ENCODE results near the gene PSME3IP1. TPM values are rescaled to one million over a fixed set of nuclear protein-coding genes. Genes with fewer than 3 reads are reported as not detected.

Gene PSME3IP1
- total and polyA plus RNA-seq, 9 of the 15 experiments (the other 6 are each of a cell fraction or from before 2014, with no cell fraction given), result 63.8 to 187 (median 142) TPM

DNA sequence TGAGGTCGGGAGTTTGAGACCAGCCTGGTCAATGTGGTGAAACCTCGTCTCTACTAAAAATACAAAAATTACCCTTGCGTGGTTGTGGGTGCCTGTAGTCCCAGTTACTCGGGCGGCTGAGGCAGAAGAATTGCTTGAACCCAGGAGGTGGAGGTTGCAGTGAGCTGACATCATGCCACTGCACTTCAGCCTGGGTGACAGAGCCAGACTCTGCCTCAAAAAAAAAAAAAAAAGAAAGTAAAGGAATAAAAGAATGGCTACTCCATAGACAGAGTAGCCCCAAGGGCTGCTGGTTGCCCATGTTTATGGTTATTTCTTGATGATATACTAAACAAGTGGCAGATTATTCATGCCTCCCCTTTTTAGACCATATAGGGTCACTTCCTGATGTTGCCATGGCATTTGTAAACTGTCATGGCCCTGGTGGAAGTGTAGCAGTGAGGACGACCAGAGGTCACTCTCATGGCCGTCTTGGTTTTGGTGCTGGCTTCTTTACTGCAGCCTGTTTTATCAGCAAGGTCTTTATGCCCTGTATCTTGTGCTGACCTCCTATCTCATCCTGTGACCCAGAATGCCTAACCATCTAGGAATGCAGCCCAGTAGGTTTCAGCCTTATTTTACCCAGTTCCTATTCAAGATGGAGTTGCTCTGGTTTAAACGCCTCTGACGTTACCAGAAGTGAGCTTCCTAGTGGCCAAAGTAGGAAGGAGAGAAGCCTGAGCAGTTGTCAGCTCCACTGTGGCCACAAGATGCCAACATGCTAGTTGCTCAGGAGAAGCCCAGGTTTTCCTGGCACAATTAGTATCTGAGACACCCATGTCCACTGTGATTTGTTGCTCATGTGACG is 76.4 kb downstream of the PSME3IP1 start (continued):
- TF ChIP-seq, protein P1, sequence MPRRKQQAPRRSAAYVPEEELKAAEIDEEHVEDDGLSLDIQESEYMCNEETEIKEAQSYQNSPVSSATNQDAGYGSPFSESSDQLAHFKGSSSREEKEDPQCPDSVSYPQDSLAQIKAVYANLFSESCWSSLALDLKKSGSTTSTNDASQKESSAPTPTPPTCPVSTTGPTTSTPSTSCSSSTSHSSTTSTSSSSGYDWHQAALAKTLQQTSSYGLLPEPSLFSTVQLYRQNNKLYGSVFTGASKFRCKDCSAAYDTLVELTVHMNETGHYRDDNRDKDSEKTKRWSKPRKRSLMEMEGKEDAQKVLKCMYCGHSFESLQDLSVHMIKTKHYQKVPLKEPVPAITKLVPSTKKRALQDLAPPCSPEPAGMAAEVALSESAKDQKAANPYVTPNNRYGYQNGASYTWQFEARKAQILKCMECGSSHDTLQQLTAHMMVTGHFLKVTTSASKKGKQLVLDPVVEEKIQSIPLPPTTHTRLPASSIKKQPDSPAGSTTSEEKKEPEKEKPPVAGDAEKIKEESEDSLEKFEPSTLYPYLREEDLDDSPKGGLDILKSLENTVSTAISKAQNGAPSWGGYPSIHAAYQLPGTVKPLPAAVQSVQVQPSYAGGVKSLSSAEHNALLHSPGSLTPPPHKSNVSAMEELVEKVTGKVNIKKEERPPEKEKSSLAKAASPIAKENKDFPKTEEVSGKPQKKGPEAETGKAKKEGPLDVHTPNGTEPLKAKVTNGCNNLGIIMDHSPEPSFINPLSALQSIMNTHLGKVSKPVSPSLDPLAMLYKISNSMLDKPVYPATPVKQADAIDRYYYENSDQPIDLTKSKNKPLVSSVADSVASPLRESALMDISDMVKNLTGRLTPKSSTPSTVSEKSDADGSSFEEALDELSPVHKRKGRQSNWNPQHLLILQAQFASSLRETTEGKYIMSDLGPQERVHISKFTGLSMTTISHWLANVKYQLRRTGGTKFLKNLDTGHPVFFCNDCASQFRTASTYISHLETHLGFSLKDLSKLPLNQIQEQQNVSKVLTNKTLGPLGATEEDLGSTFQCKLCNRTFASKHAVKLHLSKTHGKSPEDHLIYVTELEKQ (CRISPR knock-in tag; IDR thresholded peaks at IDR 0.05), result 0 out of 2 replicates have a peak, but pooled peaks have one; percentile 55
- TF ChIP-seq ZNF41 (CRISPR knock-in tag; conservative IDR thresholded peaks at IDR 0.05), result peak; percentile 89
- TF ChIP-seq ZBTB17 (CRISPR knock-in tag; IDR thresholded peaks at IDR 0.05), result peak; percentile 93
- peak; percentile 97 for TF ChIP-seq ZNF766 (CRISPR knock-in tag; conservative IDR thresholded peaks at IDR 0.05)
- peak; percentile 63; the same call in 1 of the 2 replicates for TF ChIP-seq ZNF445 (CRISPR knock-in tag; IDR thresholded peaks at IDR 0.05; ENCODE audit: low read depth)
- TF ChIP-seq DIDO1 (tag; IDR thresholded peaks at IDR 0.05; ENCODE audit: low read depth), result peak; percentile 82
- peak; percentile 81 for TF ChIP-seq NFXL1 (CRISPR knock-in tag; IDR thresholded peaks at IDR 0.05)
- TF ChIP-seq, protein P2, sequence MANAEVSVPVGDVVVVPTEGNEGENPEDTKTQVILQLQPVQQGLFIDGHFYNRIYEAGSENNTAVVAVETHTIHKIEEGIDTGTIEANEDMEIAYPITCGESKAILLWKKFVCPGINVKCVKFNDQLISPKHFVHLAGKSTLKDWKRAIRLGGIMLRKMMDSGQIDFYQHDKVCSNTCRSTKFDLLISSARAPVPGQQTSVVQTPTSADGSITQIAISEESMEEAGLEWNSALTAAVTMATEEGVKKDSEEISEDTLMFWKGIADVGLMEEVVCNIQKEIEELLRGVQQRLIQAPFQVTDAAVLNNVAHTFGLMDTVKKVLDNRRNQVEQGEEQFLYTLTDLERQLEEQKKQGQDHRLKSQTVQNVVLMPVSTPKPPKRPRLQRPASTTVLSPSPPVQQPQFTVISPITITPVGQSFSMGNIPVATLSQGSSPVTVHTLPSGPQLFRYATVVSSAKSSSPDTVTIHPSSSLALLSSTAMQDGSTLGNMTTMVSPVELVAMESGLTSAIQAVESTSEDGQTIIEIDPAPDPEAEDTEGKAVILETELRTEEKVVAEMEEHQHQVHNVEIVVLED (CRISPR knock-in tag; IDR thresholded peaks at IDR 0.05), result peak; percentile 12; the same call in 1 of the 2 replicates
- TF ChIP-seq ZNF589 (CRISPR knock-in tag; IDR thresholded peaks at IDR 0.05; ENCODE audit: low read depth), result peak; percentile 97
- peak; percentile 96 for TF ChIP-seq SMAD3 (CRISPR knock-in tag; conservative IDR thresholded peaks at IDR 0.05)
- peak; percentile 84 for TF ChIP-seq TEAD2 (tag; IDR thresholded peaks at IDR 0.05)
- TF ChIP-seq, protein P3, sequence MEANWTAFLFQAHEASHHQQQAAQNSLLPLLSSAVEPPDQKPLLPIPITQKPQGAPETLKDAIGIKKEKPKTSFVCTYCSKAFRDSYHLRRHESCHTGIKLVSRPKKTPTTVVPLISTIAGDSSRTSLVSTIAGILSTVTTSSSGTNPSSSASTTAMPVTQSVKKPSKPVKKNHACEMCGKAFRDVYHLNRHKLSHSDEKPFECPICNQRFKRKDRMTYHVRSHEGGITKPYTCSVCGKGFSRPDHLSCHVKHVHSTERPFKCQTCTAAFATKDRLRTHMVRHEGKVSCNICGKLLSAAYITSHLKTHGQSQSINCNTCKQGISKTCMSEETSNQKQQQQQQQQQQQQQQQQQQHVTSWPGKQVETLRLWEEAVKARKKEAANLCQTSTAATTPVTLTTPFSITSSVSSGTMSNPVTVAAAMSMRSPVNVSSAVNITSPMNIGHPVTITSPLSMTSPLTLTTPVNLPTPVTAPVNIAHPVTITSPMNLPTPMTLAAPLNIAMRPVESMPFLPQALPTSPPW (CRISPR knock-in tag; IDR thresholded peaks at IDR 0.05), result peak; percentile 26; the same call in 1 of the 2 replicates
- peak; percentile 82; the same call in 1 of the 2 replicates for TF ChIP-seq ZNF311 (CRISPR knock-in tag; IDR thresholded peaks at IDR 0.05)
- TF ChIP-seq, protein P4, sequence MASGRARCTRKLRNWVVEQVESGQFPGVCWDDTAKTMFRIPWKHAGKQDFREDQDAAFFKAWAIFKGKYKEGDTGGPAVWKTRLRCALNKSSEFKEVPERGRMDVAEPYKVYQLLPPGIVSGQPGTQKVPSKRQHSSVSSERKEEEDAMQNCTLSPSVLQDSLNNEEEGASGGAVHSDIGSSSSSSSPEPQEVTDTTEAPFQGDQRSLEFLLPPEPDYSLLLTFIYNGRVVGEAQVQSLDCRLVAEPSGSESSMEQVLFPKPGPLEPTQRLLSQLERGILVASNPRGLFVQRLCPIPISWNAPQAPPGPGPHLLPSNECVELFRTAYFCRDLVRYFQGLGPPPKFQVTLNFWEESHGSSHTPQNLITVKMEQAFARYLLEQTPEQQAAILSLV (tag; IDR thresholded peaks at IDR 0.05), result peak; percentile 87
- TF ChIP-seq, protein P5, sequence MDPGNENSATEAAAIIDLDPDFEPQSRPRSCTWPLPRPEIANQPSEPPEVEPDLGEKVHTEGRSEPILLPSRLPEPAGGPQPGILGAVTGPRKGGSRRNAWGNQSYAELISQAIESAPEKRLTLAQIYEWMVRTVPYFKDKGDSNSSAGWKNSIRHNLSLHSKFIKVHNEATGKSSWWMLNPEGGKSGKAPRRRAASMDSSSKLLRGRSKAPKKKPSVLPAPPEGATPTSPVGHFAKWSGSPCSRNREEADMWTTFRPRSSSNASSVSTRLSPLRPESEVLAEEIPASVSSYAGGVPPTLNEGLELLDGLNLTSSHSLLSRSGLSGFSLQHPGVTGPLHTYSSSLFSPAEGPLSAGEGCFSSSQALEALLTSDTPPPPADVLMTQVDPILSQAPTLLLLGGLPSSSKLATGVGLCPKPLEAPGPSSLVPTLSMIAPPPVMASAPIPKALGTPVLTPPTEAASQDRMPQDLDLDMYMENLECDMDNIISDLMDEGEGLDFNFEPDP (CRISPR knock-in tag; IDR thresholded peaks at IDR 0.05), result 0 out of 2 replicates have a peak, but pooled peaks have one; percentile 71
- peak; percentile 84 for TF ChIP-seq PYGO2 (tag; IDR thresholded peaks at IDR 0.05)
- peak; percentile 98 for TF ChIP-seq ZNF175 (CRISPR knock-in tag; IDR thresholded peaks at IDR 0.05; ENCODE audit: low read depth)
- TF ChIP-seq TAF7 (tag; IDR thresholded peaks at IDR 0.05), result peak; percentile 69

Data from K562 (cell line).